A673 (cell line): ENCODE data around the gene TBC1D13. TPM values are rescaled to one million over a fixed set of nuclear protein-coding genes. Genes with fewer than 3 reads are reported as not detected.

ENCODE experiments used
- BruUV-seq: library from RNA; stranded (reverse); fragments of 400-500 nt; replicated peaks from 2 replicates; lab custom pipeline; 2021; lab: Mats Ljungman, UMichigan
- CTCF ChIA-PET: fragments of 300-600 bp; sonication (Branson Sonifier 250); formaldehyde crosslinking; loops from one replicate; lab custom pipeline; 2022; ENCODE audit warnings: antibody characterized with exemption; lab: Charles Lee
- POLR2A ChIA-PET: fragments of 300-600 bp; sonication (Branson Sonifier 250); formaldehyde crosslinking; loops from one replicate; lab custom pipeline; 2022; ENCODE audit warnings: antibody characterized with exemption; ENCODE audit not compliant: low non-redundant PET; lab: Charles Lee
- DNase-seq: peaks from one replicate; pipeline ENCODE4 v3.0.0-alpha.2; 2015; ENCODE audit warnings: low spot score
- H3K27ac ChIP-seq: fragments of 200-600 bp; sonication (generic); 2 replicates; pipeline ENCODE4 v1.5.1; 2016; ENCODE audit warnings: mixed run types, low read depth, mild to moderate bottlenecking, mixed read lengths, antibody characterized with exemption, low read length; ENCODE audit not compliant: poor library complexity, severe bottlenecking
- H3K27me3 ChIP-seq: fragments of 200-600 bp; sonication (generic); replicated peaks from 2 replicates; pipeline ENCODE4 v1.6.1; 2017; ENCODE audit warnings: mixed run types, low read depth, mild to moderate bottlenecking, mixed read lengths, antibody characterized with exemption, low read length; ENCODE audit not compliant: insufficient read depth, poor library complexity
- H3K36me3 ChIP-seq: fragments of 200-600 bp; sonication (generic); 2 replicates; pipeline ENCODE4 v1.6.1; 2016; ENCODE audit warnings: mixed run types, mild to moderate bottlenecking, mixed read lengths, antibody characterized with exemption, low read length; ENCODE audit not compliant: insufficient read depth, poor library complexity, severe bottlenecking
- H3K4me1 ChIP-seq: fragments of 200-600 bp; sonication (generic); 2 replicates; pipeline ENCODE4 v1.6.1; 2017; ENCODE audit warnings: mixed run types, mild to moderate bottlenecking, mixed read lengths, antibody characterized with exemption, low read length; ENCODE audit not compliant: insufficient read depth, poor library complexity, severe bottlenecking
- H3K4me3 ChIP-seq: fragments of 200-600 bp; sonication (generic); 2 replicates; pipeline ENCODE4 v1.5.1; 2016; ENCODE audit warnings: low read depth, mixed run types, mild to moderate bottlenecking, mixed read lengths, low read length; ENCODE audit not compliant: poor library complexity, severe bottlenecking
- H3K9me3 ChIP-seq: fragments of 200-600 bp; sonication (generic); 2 replicates; pipeline ENCODE4 v1.6.1; 2016; ENCODE audit warnings: mixed run types, low read depth, mild to moderate bottlenecking, mixed read lengths, antibody characterized with exemption, low read length; ENCODE audit not compliant: poor library complexity, severe bottlenecking
- EZH2 ChIP-seq: fragments of 200-600 bp; sonication (generic); IDR thresholded peaks from 2 replicates; pipeline ENCODE4 v1.6.1; 2017; ENCODE audit warnings: borderline replicate concordance, low read depth, mild to moderate bottlenecking, mixed read lengths, antibody characterized with exemption, low read length; ENCODE audit not compliant: poor library complexity, severe bottlenecking
- intact Hi-C: fragments of 100-400 bp; cut with micrococcal nuclease; formaldehyde crosslinking; loops from one replicate; pipeline ENCODE4 v1.10.0; 2022; ENCODE audit not compliant: unreplicated experiment
- total RNA-seq: library from RNA; stranded (reverse); gene quantifications from 2 replicates; pipeline ENCODE4 v1.2.3, GENCODE V29; 2021
- TF ChIP-seq, protein P1 (sequence below): fragments of 300-800, 200-600 bp; sonication (generic); conservative IDR thresholded peaks from 2 replicates; pipeline ENCODE4 v1.5.1; 2017; ENCODE audit warnings: low read depth, mild to moderate bottlenecking, antibody characterized with exemption, low read length, moderate library complexity, mixed read lengths

TBC1D13 gene
- total RNA-seq, 1 experiment from 2014 or later, result 26.7 TPM

DNA sequence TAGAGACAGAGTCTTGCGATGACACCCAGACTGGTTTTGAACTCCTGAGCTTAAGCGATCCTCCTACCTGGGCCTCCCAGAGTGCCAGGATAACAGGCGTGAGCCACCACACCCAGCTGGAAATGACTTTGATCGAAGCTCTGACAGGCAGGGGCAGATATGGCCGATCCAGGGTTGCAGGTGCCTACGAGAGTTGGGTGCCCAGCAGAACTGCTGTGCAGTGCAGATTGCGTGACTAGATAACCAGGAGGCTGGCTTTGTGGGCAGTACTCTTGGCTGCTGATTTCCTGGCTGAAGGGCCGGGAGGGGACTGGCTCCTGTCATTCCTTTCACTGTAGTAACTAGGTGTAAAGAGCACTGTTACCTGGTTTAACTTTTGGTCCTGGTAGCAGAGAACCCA lies 11.8 kb downstream of the TBC1D13 start:
- H3K4me1 ChIP-seq, result no peaks in the 10 kb centered on the region
- ChIA-PET POLR2A (no interaction called here), CTCF (no interaction called here)
- BruUV-seq, result no TSS peak
- H3K4me3 ChIP-seq, result no peak overlapping the region
- intact Hi-C loops, result no loop called here
- TF ChIP-seq, protein P1, sequence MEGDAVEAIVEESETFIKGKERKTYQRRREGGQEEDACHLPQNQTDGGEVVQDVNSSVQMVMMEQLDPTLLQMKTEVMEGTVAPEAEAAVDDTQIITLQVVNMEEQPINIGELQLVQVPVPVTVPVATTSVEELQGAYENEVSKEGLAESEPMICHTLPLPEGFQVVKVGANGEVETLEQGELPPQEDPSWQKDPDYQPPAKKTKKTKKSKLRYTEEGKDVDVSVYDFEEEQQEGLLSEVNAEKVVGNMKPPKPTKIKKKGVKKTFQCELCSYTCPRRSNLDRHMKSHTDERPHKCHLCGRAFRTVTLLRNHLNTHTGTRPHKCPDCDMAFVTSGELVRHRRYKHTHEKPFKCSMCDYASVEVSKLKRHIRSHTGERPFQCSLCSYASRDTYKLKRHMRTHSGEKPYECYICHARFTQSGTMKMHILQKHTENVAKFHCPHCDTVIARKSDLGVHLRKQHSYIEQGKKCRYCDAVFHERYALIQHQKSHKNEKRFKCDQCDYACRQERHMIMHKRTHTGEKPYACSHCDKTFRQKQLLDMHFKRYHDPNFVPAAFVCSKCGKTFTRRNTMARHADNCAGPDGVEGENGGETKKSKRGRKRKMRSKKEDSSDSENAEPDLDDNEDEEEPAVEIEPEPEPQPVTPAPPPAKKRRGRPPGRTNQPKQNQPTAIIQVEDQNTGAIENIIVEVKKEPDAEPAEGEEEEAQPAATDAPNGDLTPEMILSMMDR, result no peak
- TF ChIP-seq EZH2, result no peak
- no peak for DNase-seq
- H3K36me3 ChIP-seq, result peaks cover 29% of the 10 kb centered on the region
- H3K27ac ChIP-seq, result no peak overlapping the region
- no peaks in the 10 kb centered on the region for H3K9me3 ChIP-seq
- H3K27me3 ChIP-seq, result no peaks in the 10 kb centered on the region

DNA sequence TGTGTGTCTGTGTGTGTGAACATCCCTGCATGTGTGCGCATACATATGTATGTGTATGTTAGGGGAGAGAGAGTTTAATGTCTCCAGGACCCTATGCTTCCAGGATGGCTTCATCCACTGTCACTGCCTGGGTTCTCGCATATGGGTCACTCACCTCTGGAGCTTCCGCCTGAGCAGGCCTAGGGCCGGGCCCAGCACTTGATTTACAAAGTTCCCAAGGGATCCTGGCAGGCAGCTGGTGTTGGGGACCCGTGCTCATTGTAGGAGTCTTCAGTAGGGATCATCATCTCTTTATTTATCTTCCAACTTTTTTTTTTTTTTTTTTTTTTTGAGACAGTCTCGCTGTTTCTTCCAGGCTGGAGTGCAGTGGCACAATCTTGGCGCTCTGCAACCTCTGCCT lies 13.0 kb downstream of the TBC1D13 start:
- ChIA-PET CTCF (no interaction called here), POLR2A (no interaction called here)
- DNase-seq, result no peak
- Histone ChIP-seq H3K27ac (no peak overlapping the region), H3K36me3 (peaks cover 29% of the 10 kb centered on the region), H3K27me3 (no peaks in the 10 kb centered on the region), H3K4me1 (no peaks in the 10 kb centered on the region), H3K4me3 (no peak overlapping the region), H3K9me3 (no peaks in the 10 kb centered on the region)
- TF ChIP-seq EZH2, result no peak
- TF ChIP-seq, protein P1, result no peak
- no TSS peak for BruUV-seq
- intact Hi-C loops, result no loop called here

DNA sequence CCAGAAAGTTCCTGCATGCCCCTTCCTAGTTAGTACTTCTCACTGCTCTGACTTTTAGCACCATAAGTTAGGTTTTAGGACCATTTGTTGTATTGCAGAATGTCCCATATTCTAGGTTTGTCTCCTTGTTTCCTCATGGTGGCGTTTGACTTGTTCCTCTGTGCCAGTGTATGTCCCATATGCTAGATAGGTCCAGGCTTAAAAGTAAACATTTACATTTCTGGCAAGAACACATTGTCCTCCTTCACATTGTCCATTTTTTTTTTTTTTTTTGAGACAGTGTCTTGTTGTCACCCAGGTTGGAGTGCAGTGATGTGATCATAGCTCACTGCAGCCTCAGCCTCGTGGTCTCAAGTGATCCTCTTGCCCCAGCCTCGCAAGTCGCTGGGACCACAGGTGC lies 15.4 kb downstream of the TBC1D13 start:
- TF ChIP-seq EZH2, result no peak
- TF ChIP-seq, protein P1, result no peak
- ChIA-PET POLR2A (no interaction called here), CTCF (no interaction called here)
- H3K27me3 ChIP-seq, result no peaks in the 10 kb centered on the region
- no peak for DNase-seq
- no TSS peak for BruUV-seq
- H3K4me1 ChIP-seq, result no peaks in the 10 kb centered on the region
- H3K27ac ChIP-seq, result no peak overlapping the region
- intact Hi-C loops, result no loop called here
- H3K4me3 ChIP-seq, result no peak overlapping the region
- no peaks in the 10 kb centered on the region for H3K9me3 ChIP-seq
- H3K36me3 ChIP-seq, result peaks cover 33% of the 10 kb centered on the region
